DMS114 treated with DMSO at 0.1 percent for 48 hours (cell line): ENCODE measurements around the gene ERBB3.
"Not testable (repeated sequence)": the region's sequence is repeated elsewhere in the genome, so short reads cannot be mapped to it uniquely, and the experiment has no call there.

ENCODE experiments used
- DNase-seq: peaks from one replicate; lab custom pipeline; 2025; ENCODE audit not compliant: unreplicated experiment; lab: John Stamatoyannopoulos, UW

ERBB3 gene

DNA sequence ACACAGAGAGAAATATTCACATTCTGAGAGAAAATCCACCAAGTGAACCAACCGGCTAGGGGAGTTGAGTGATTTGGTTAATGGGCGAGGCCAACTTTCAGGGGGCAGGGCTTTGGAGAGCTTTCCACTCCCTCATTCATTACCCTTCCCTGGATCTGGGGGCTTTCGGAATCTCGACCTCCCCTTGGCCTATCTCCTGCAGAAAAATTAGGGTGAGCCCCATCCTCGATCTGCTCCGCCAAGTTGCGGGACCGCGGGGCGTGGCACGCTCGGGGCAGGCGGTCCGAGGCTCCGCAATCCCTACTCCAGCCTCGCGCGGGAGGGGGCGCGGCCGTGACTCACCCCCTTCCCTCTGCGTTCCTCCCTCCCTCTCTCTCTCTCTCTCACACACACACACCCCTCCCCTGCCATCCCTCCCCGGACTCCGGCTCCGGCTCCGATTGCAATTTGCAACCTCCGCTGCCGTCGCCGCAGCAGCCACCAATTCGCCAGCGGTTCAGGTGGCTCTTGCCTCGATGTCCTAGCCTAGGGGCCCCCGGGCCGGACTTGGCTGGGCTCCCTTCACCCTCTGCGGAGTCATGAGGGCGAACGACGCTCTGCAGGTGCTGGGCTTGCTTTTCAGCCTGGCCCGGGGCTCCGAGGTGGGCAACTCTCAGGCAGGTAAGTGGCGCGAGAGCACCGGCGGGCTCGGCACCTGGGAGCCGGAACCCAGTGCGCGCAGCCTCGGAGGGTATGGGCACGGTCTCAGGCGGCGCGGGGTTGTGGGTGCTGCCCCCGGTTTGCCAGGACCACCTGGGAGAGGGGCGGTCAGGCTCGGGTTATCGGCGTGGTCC lies at the start of gene ERBB3:
ERBB3 (plus strand) TSS at position 443 of the 833 bp plus-strand sequence; CDS start at position 579, 136 bp downstream.
- peak; percentile 66 for DNase-seq

- DNase-seq: no peak
Measured at GRCh38 chr12:56031987-56032386, 48.0 kb upstream of the ERBB3 start.

DNA sequence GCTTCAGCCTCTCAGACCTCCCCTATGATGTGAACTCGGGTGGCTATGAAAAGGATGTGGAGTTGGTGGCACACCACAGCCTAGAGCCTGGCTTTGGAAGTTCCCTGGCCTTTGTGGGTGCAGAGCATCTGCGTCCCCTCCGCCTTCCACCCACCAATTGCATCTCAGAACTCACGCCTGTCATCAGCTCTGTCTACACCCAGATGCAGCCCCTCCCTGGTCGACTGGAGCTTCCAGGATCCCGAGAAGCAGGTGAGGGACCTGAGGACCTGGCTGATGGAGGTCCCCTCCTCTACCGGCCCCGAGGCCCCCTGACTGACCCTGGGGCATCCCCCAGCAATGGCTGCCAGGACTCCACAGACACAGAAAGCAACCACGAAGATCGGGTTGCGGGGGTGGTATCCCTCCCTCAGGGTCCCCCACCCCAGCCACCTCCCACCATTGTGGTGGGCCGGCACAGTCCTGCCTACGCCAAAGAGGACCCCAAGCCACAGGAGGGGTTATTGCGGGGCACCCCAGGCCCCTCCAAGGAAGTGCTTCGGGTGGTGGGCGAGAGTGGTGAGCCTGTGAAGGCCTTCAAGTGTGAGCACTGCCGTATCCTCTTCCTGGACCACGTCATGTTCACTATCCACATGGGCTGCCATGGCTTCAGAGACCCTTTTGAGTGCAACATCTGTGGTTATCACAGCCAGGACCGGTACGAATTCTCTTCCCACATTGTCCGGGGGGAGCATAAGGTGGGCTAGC lies 45.2 kb upstream of the ERBB3 start:
- no peak for DNase-seq

GRCh38 chr12:56037161-56037560 lies 42.8 kb upstream of the ERBB3 start:
- no peak for DNase-seq

DNA sequence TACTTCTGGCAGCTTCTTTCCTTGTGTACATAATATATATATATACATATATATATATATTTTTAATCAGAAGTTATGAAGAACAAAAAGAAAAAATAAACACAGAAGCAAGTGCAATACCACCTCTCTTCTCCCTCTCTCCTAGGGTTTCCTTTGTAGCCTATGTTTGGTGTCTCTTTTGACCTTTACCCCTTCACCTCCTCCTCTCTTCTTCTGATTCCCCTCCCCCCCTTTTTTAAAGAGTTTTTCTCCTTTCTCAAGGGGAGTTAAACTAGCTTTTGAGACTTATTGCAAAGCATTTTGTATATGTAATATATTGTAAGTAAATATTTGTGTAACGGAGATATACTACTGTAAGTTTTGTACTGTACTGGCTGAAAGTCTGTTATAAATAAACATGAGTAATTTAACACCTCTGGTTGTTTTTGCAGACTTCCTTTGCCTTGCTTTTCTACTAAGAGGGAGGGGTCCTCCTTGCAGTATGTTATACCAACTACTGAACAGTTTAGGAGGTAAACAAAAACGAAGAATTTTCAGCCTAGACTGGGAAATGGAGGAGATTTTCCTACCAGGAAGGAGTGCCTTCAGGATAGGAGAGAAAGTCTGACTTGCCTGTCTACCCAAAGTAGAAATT lies 41.8 kb upstream of the ERBB3 start:
- no peak for DNase-seq

- DNase-seq: no peak
Measured at GRCh38 chr12:56040151-56040550, 39.8 kb upstream of the ERBB3 start.

GRCh38 chr12:56040963-56041551 lies 38.9 kb upstream of the ERBB3 start:
- DNase-seq: no peak

- peak; percentile 99 for DNase-seq
Measured at GRCh38 chr12:56041552-56042429, 38.2 kb upstream of the ERBB3 start, which contains the start of gene RPS26. TSS of gene RPS26 (plus strand) at chr12:56041918. CDS start at chr12:56042167, 249 bp downstream.

DNA sequence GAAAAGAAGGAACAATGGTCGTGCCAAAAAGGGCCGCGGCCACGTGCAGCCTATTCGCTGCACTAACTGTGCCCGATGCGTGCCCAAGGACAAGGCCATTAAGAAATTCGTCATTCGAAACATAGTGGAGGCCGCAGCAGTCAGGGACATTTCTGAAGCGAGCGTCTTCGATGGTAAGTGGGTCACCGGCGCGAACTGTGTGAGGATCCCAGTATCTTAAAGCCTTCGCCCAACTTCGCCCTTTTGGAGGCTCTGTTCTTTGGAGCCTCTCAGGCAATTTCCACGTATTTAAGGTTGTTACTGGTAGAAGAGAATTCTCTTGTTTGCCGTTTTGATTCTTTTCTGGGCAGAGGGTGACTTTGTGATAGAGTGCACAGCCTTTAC lies 37.5 kb upstream of the ERBB3 start:
- DNase-seq: not testable (repeated sequence)

DNA sequence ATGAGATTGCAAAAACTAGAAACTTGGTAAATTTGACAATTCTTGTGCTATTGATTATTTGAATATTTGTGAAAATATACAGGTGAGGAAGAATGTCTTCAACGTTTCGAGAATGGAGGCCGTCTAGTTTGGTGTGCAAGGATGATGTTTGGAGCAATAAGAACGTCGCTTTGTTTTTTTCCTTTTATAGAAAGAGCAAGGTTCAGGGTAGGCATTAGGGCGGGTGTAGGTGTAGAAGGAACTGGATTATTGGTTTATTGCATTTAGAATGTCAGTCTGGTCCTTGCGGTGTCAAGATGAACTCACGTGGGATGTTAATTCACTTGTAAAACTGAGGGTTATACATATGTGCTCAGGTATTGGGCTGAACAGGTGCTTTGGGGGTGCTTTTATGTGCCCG lies 37.1 kb upstream of the ERBB3 start:
- no peak for DNase-seq

DNA sequence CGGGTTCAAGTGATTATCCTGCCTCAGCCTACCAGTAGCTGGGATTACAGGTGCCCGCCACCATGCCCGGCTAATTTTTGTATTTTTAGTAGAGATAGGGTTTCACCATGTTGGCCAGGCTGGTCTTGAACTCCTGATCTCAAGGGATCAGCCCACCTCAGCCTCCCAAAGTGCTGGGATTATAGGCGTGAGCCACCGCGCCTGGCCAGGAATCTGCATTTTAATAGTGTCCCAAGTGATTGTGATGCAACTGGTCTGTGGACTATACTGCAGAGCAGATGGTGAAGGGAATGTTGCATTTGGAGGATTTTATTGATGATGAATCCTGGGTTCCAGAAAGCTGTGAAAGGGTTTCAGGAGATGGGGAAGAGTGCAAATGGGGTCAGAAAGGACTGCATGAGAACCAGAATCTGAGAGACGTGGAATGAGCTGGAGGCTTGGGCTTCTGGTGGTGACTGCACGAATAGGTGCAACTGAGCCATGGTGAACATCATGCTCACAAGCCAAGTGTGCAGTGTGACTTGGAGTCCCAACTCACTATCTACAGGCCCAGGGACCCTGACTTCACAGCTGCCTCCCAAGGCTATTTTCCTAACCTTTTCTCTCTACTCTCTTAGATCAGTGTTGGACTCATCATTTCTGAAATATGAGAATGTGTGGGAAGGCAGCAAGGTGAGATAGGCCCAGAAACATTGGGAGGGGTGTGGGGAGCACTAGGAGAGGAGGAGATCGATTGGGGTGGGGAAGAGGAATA lies 33.8 kb upstream of the ERBB3 start:
- no peak for DNase-seq

GRCh38 chr12:56053407-56053893 lies 26.5 kb upstream of the ERBB3 start:
- DNase-seq: no peak

- DNase-seq: not testable (repeated sequence)
Measured at GRCh38 chr12:56059964-56060363, 20.0 kb upstream of the ERBB3 start.

DNA sequence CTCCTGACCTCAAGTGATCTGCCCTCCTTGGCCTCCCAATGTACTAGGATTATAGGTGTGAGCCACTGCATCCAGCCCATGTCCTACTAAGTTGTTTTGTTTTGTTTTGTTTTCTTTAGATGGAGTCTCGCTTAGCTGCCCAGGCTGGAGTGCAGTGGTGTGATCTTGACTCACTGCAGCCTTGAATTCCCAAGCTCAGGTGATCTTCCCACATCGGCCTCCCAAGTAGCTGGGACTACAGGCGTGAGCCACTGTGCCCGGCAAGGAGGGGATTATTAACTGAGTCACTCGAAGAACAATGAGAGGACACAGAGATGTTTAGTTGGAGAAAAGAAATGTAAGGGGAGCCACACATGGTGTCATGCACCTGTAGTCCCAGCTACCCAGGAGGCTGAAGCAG lies 18.0 kb upstream of the ERBB3 start:
- no peak for DNase-seq

- DNase-seq: no peak
Measured at GRCh38 chr12:56062996-56063395, 17.0 kb upstream of the ERBB3 start.

DNA sequence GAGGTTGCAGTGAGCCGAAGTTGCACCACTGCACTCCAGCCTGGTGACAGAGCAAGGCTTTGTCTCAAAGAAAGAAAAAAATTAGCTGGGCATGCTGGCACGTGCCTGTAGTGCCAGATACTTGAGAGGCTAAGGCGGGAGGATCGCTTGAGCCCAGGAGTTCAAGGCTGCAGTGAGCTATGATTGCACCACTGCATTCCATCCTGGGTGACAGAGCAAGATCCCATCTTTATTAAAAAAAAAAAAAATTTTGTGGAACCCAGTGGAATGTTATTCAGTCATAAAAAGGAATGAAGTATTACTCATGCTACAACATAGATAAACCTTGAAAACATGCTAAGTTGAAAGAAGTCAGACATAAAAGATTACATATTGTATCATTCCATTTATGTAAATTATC lies 8.3 kb upstream of the ERBB3 start:
- DNase-seq: no peak

DNA sequence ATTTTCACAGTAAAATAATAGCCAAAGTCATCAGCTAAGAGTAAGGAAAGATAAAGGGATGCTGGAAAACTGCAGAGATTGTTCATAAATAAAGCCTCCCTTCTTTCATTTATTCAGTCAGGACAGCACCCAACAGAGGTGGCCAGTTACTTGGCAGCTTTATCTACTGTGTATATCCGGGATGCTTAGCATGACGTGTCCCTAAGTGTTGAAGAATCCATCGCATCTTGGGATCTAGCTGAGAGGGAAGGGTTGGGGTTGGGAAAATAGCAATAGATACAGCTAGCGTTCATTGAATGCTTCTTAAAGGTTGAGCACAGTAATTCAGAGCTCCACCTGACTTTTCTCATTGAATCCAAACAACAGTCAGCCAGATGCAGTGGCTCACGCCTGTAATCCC lies 5.6 kb upstream of the ERBB3 start:
- DNase-seq: no peak

DNA sequence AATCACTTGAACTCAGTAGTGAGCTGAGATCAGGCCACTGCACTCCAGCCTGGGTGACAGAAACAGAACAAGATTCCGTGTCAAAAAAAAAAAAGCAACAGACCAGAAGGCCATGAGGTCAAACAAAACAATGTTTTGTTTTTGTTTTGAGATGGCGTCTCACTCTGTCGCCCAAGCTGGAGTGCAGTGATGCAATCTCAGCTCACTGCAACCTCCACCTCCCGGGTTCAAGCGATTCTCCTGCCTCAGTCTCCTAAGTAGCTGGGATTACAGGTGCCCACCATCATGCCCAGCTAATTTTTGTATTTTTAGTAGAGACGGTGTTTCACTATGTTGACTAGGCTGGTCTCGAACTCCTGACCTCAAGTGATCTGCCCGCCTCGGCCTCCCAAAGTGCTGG lies 2.0 kb upstream of the ERBB3 start:
- DNase-seq: not testable (repeated sequence)

DNA sequence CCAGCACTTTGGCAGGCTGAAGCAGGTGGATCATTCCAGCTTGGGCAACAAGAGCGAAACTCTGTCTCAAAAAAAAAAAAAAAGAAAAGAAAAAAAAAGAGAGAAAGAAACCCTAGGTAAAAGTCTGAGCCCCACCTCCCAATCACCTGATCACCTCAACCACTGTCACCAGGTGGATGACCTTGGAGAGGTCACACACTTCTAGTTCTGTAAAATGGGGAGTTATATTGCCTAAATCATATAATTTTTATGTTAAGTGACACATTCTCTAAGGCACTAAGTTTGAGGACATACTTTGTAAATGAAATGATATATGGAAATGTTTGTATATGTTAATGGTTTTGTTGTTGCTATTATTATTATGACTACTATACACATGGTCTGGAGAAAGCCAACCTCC lies 1.5 kb upstream of the ERBB3 start:
- DNase-seq: no peak
